Measurements from ENCODE around the gene TRIM49.
"Not testable (repeated sequence)": the region's sequence is repeated elsewhere in the genome, so short reads cannot be mapped to it uniquely, and the experiment has no call there.

TRIM49 gene, protein sequence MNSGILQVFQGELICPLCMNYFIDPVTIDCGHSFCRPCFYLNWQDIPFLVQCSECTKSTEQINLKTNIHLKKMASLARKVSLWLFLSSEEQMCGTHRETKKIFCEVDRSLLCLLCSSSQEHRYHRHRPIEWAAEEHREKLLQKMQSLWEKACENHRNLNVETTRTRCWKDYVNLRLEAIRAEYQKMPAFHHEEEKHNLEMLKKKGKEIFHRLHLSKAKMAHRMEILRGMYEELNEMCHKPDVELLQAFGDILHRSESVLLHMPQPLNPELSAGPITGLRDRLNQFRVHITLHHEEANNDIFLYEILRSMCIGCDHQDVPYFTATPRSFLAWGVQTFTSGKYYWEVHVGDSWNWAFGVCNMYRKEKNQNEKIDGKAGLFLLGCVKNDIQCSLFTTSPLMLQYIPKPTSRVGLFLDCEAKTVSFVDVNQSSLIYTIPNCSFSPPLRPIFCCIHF

DNA sequence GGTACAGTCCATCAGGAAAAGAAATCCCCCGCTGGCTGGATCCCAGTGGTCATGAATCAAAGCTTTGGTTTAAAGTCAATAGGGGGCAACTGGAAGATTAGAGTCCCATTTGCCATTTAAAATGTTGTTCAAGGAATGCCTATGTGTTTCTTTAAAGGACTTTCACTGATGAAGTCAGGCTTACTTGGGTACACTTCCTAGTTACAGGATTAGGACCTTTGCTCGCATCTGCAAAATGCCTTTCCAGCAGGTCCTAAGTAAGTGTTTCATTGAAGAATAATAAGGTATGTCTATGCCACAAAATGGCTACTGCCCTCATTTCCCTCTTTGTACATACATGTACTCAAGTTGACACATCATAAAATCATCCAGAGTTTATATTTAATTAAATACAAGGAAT lies at the start of gene TRIM49:
TRIM49 (minus strand) TSS at position 101 of the 400 bp plus-strand sequence. CDS start 4,106 bp downstream, outside the sequence.
- not testable (repeated sequence) for DNase-seq

DNA sequence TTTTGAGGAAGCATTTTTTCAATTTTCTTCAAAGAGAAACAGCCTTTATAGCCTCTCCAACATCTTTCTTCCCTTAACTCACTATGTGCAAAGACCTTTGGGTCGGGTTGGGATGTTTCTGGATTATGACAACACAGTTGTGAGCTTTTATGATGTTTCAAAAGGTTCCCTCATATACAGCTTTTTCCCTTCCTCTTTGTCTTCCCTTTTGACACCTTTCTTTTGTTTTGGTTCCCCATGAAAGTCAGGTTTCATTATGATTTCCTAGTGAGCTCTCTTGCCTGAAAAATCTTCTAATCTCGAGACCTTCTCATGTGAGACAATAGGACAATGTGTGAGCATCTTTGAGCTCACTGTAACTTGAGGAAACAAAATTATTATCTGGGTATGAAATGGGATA lies 18.3 kb upstream of the TRIM49 start:
- not testable (repeated sequence) for DNase-seq

DNA sequence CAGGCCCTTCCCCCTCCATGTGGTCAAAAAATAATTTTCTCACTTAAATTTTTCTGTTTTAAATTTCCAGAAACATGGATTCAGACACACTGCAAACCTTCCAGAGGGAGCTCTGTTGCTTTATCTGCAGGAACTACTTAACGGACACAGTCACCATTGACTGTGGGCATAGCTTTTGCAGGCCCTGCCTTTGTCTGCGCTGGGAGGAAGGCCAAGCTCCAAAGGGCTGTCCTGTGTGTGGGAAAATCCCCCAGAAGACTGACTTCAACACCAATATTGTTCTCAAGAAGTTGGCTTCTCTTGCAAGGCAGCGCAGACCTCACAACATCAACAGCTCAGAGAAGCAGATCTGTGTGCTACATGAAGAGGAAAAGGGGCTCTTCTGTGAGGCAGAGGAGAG lies 11.6 kb upstream of the TRIM49 start:
- not testable (repeated sequence) for DNase-seq

DNA sequence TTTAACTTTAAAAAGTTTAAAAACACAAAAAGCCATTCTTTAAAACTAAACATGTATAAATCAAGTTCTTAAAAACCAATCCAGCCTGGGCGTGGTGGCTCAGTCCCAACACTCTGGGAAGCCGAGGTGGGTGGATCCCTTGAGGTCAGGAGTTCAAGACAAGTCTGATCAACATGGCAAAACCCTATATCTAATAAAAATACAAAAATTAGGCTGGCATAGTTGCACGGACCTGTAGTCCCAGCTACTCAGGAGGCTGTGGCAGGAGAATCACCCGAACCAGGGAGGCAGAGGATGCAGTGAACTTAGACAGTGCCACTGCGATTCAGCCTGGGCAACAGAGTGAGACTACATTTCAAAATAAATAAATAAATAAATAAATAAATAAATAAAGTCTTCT lies 5.2 kb upstream of the TRIM49 start:
- not testable (repeated sequence) for DNase-seq

DNA sequence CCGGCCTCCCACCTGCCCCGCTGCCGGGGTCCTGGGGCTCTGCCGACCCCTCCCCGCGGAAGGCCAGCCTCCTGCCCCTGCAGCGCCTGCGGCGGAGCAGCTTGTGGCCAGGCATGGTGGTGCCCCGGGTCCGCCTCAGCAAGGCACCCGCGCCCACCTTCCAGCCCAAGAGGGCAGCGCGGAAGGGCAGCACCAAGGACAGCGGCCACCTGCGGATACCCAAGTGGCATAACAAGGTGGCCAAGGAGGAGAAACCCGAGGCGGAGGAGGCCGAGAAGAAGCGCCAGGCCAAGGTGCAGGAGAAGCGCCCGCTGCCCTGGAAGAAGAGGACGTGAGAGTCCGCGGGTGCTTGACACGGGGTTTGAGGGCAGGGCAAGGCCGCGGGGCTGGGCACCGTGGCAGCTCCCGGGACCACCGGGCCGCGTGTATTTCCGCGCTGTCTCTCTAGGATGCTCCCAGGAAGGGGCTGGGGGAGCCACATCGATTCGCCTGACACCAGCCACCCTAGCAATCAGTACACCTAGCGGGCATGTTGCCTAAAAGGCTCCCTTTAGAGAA lies 20.8 kb downstream of the TRIM49 start:
- not testable (repeated sequence) for DNase-seq

DNA sequence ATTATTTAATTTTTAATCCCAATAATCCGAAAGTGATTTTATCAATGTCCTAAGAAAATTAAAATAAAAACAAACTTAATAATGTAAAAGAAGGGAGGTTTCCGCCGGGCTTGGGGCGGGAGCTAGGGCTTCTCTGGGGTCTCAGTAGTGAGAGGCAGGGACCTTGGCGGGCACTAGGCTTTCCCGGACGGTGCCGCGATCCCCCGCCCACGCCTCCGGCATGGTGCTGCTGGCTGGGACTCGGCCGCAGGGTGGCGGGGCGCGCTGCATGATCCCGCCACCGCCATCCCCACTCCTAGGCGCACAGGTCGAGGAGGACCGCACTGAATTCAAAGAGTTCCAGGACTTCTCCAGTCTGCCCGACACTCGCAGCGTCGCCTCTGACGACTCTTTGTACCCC lies 22.6 kb downstream of the TRIM49 start:
- not testable (repeated sequence) for DNase-seq

DNA sequence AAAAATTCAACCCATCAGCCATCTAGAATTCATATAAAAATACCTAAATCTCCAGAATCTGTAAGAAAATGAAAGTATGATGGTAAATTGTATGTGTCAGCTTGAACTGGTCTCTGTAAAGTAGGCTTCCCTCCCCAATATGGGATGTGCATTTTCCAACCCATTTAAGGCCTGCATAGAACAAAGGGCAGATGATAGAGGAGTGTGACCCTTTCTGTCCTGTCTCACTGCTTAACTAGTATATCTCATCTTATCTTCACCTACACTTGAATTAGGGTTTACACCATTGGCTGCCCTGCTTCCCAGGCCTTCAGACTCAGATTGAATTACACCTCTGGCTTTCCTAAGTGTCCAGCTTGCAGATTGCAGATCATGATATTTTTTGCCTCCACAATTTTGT lies 57.6 kb downstream of the TRIM49 start:
- not testable (repeated sequence) for DNase-seq
